Heart left ventricle (tissue), 13 donors: ENCODE results near the gene DHCR24.

Experiments
- POLR2A ChIP-seq, 2 donors: fragments of 450-650 bp; IDR thresholded peaks; one replicate each; pipeline ENCODE4 v1.6.1; 2017; ENCODE audit warnings: antibody characterized with exemption in 2 of 2, mild to moderate bottlenecking in 2 of 2, moderate library complexity in 2 of 2
- TF ChIP-seq, protein P1 (sequence below), 12 donors: fragments of 200-600 bp; sonication (generic) in 4 of 12; IDR thresholded peaks; one replicate each; pipeline versions ENCODE4 v1.5.0 to v1.8.0; 2018 to 2022; ENCODE audit warnings: antibody characterized with exemption in 12 of 12, mild to moderate bottlenecking in 5 of 12
- donor health status: ischemic (EF 13 %, LVEDD 7.1; RV severe dilation, severe dysfunction).
- donor health status: DM: no; HTN: yes; CAD: no.
- donor health status: DM: no; HTN: no; CAD: no.
- donor health status: ischemic (EF 25% LVEDD 6.9; RV normal size, moderate dysfunction).
- donor health status: ischemic (EF 25% LVEDD 5.7; RV mildly dilated, moderate dysfunction).
- donor health status: ischemic (EF 35%, LVEDD 5.7; RV mildly dilated, moderate dysfunction).
- donor health status: nonischemic (EF 11% LVEDD 7.7; RV severe dilation, severe dysfunction).
- donor health status: DM: yes; HTN: yes; CAD: no.
- donor health status: PGD.
- donor health status: ischemic (EF 29% LVEDD 5.4; RV normal size, mild dysfunction).
- donor health status: nonischemic (EF 23%, LVEDD 6.1; RV moderate dilation, normal function).

DNA sequence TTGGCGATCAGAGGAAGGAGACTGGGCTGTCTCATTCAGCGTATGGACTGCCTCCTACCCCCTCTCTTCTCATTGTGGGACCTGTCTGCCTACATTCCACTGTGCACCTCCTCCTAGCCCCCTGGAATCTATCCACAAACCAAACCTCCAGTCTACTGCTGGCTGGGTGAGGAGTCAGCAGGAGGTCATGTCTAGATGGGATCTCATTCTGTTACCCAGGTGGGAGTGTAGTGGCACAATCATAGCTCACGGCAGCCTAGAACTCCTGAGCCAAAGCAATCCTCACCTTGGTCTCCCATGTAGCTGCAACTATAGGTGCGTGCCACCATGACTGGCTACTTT, 67.8 kb downstream of the DHCR24 start:
- TF ChIP-seq POLR2A (IDR thresholded peaks at IDR 0.05): no peak
- TF ChIP-seq, protein P1, sequence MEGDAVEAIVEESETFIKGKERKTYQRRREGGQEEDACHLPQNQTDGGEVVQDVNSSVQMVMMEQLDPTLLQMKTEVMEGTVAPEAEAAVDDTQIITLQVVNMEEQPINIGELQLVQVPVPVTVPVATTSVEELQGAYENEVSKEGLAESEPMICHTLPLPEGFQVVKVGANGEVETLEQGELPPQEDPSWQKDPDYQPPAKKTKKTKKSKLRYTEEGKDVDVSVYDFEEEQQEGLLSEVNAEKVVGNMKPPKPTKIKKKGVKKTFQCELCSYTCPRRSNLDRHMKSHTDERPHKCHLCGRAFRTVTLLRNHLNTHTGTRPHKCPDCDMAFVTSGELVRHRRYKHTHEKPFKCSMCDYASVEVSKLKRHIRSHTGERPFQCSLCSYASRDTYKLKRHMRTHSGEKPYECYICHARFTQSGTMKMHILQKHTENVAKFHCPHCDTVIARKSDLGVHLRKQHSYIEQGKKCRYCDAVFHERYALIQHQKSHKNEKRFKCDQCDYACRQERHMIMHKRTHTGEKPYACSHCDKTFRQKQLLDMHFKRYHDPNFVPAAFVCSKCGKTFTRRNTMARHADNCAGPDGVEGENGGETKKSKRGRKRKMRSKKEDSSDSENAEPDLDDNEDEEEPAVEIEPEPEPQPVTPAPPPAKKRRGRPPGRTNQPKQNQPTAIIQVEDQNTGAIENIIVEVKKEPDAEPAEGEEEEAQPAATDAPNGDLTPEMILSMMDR (IDR thresholded peaks at IDR 0.05): no peak
